Activated CD8-positive, alpha-beta T cell treated with anti-CD3 and anti-CD28 coated beads, Interleukin-2, amount 10 ng/mL, durations not matched to agents 7 days and 5 days (primary cell): ENCODE results near the gene OSBPL1A. TPM values are rescaled to one million over a fixed set of nuclear protein-coding genes. Genes with fewer than 3 reads are reported as not detected.
"Not testable (repeated sequence)": the region's sequence is repeated elsewhere in the genome, so short reads cannot be mapped to it uniquely, and the experiment has no call there.

Experiments used
- ATAC-seq: fragments of 150-1000 bp; cut with Tn5 transposase; one replicate; pipeline ENCODE4 v1.10.0; 2021; ENCODE audit warnings: moderate library complexity
- CTCF ChIA-PET: fragments of 350-600 bp; sonication (Branson Sonifier 250); formaldehyde crosslinking; loops from one replicate; lab custom pipeline; 2021; ENCODE audit warnings: antibody characterized with exemption; lab: Charles Lee
- POLR2A ChIA-PET: fragments of 350-600 bp; sonication (Branson Sonifier 250); formaldehyde crosslinking; loops from one replicate; lab custom pipeline; 2021; ENCODE audit warnings: antibody characterized with exemption; lab: Charles Lee
- DNase-seq: peaks from one replicate; pipeline ENCODE4 v3.0.0-alpha.2; 2020
- H3K27ac Mint-ChIP-seq: one replicate; pipeline ENCODE4 v1.8.0; 2021; ENCODE audit warnings: mild to moderate bottlenecking, mixed read lengths
- H3K27me3 Mint-ChIP-seq: one replicate; pipeline ENCODE4 v1.8.0; 2021; ENCODE audit warnings: low read depth, mixed read lengths
- H3K36me3 Mint-ChIP-seq: one replicate; pipeline ENCODE4 v1.8.0; 2021; ENCODE audit warnings: low read depth, mixed read lengths
- H3K4me1 Mint-ChIP-seq: one replicate; pipeline ENCODE4 v1.8.0; 2021; ENCODE audit warnings: low read depth, mixed read lengths
- H3K4me3 Mint-ChIP-seq: one replicate; pipeline ENCODE4 v1.8.0; 2021; ENCODE audit warnings: mild to moderate bottlenecking, mixed read lengths
- H3K9me3 Mint-ChIP-seq: one replicate; pipeline ENCODE4 v1.8.0; 2022; ENCODE audit warnings: mixed read lengths; ENCODE audit not compliant: insufficient read depth
- total RNA-seq, 2 experiments: library from RNA; stranded (reverse); gene quantifications; one replicate each; pipeline ENCODE4 v1.2.3, GENCODE V29; 2021

OSBPL1A gene
- total RNA-seq, 2 experiments from 2014 or later: 0.58 to 0.99 TPM

- H3K9me3 Mint-ChIP-seq: no peaks in the 10 kb centered on the region
- DNase-seq (no peak), ATAC-seq (no peak)
- H3K4me1 Mint-ChIP-seq: peaks cover 12% of the 10 kb centered on the region
- no peak overlapping the region for H3K27ac Mint-ChIP-seq
- H3K4me3 Mint-ChIP-seq: no peak overlapping the region
- H3K36me3 Mint-ChIP-seq: no peaks in the 10 kb centered on the region
- ChIA-PET POLR2A (no interaction called here), CTCF (interaction anchor here (0.8 to 2.3 kb wide), 4 partner anchors 9 to 119 kb away, joined by 4 to 18 read pairs (median 5); no protein-coding TSS in a partner anchor)
- no peaks in the 10 kb centered on the region for H3K27me3 Mint-ChIP-seq
Measured at GRCh38 chr18:24369426-24369825, 28.2 kb downstream of the OSBPL1A start.

DNA sequence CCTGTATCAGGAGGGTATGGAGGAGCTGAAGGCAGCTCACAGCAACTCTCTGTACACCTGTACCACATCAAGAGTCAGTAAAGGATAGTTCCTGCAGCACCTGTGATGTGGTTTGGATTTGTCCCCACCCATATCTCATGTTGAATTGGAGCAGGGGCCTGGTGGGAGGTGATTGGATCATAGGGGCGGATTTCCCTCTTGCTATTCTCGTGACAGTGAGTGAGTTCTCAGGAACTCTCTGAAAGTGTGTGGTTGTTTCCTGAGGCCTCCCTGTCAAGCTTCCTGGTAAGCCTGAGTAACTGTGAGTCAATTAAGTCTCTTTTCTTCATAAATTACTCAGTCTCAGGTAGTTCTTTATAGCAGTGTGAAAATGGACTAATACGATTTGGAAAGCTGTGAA lies 28.9 kb downstream of the OSBPL1A start:
- CTCF ChIA-PET: interaction anchor here (0.6 to 2.3 kb wide), 6 partner anchors 9 to 192 kb away, joined by 3 to 18 read pairs (median 4); no protein-coding TSS in a partner anchor
- Mint-ChIP-seq H3K27ac (no peak overlapping the region), H3K36me3 (no peaks in the 10 kb centered on the region), H3K27me3 (no peaks in the 10 kb centered on the region), H3K4me1 (peaks cover 12% of the 10 kb centered on the region), H3K4me3 (no peak overlapping the region), H3K9me3 (no peaks in the 10 kb centered on the region)
- POLR2A ChIA-PET: no interaction called here
- no peak for ATAC-seq
- no peak for DNase-seq

GRCh38 chr18:24366328-24366727 lies 31.3 kb downstream of the OSBPL1A start:
- H3K36me3 Mint-ChIP-seq: no peaks in the 10 kb centered on the region
- ChIA-PET CTCF (interaction anchor here (10.4 kb wide), 1 partner anchor 121 kb away, joined by 163 read pairs; no protein-coding TSS in a partner anchor), POLR2A (no interaction called here)
- peaks cover 12% of the 10 kb centered on the region for H3K4me1 Mint-ChIP-seq
- no peaks in the 10 kb centered on the region for H3K27me3 Mint-ChIP-seq
- no peak for ATAC-seq
- H3K9me3 Mint-ChIP-seq: no peaks in the 10 kb centered on the region
- H3K27ac Mint-ChIP-seq: no peak overlapping the region
- no peak for DNase-seq
- H3K4me3 Mint-ChIP-seq: no peak overlapping the region

- ATAC-seq (no peak), DNase-seq (no peak)
- Mint-ChIP-seq H3K27me3 (no peaks in the 10 kb centered on the region), H3K9me3 (no peaks in the 10 kb centered on the region), H3K4me1 (peaks cover 9% of the 10 kb centered on the region), H3K4me3 (no peak overlapping the region), H3K27ac (no peak overlapping the region), H3K36me3 (no peaks in the 10 kb centered on the region)
- POLR2A ChIA-PET: no interaction called here
- CTCF ChIA-PET: interaction anchor here (10.4 kb wide), 1 partner anchor 123 kb away, joined by 163 read pairs; no protein-coding TSS in a partner anchor
Measured at GRCh38 chr18:24364177-24364576, 33.4 kb downstream of the OSBPL1A start.

GRCh38 chr18:24362757-24363156 lies 34.9 kb downstream of the OSBPL1A start:
- ChIA-PET CTCF (interaction anchor here (0.6 to 10.4 kb wide), 3 partner anchors 65 to 129 kb away, joined by 3 to 163 read pairs (median 4); no protein-coding TSS in a partner anchor), POLR2A (interaction anchor here (0.6 kb wide), 1 partner anchor 37 kb away, joined by 3 read pairs; no protein-coding TSS in a partner anchor)
- H3K4me3 Mint-ChIP-seq: no peak overlapping the region
- no peaks in the 10 kb centered on the region for H3K27me3 Mint-ChIP-seq
- H3K27ac Mint-ChIP-seq: no peak overlapping the region
- DNase-seq (no peak), ATAC-seq (no peak)
- no peaks in the 10 kb centered on the region for H3K4me1 Mint-ChIP-seq
- no peaks in the 10 kb centered on the region for H3K9me3 Mint-ChIP-seq
- H3K36me3 Mint-ChIP-seq: no peaks in the 10 kb centered on the region

- H3K4me1 Mint-ChIP-seq, H3K27me3 Mint-ChIP-seq, H3K9me3 Mint-ChIP-seq, H3K36me3 Mint-ChIP-seq, H3K27ac Mint-ChIP-seq, ATAC-seq, POLR2A ChIA-PET, H3K4me3 Mint-ChIP-seq: not testable (repeated sequence)
- CTCF ChIA-PET: interaction anchor here (0.6 to 10.4 kb wide), 26 partner anchors 9 to 367 kb away, joined by 3 to 163 read pairs (median 4); partner anchors contain the start of gene HRH4
- DNase-seq: peak; percentile 31
Measured at GRCh38 chr18:24359787-24360530, 37.7 kb downstream of the OSBPL1A start.

DNA sequence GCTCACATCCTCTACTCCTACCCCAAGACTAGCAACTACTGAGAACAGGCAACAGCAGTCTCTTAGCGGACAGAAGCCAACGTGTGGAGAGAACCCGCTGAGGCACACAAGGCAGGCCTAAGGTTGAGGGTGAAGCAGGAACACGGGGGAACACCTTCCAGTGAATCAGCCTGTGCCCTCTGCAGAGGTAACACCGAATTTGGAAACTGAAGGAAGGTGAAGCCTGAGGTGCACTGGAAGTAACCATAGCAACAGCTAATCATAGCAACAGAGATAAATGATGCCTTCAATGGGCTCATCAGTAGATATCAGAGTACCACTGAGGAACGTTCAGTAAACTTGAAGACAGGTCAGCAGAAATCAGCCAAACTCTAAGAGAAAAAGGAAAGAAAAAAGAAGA lies 43.3 kb downstream of the OSBPL1A start:
- DNase-seq (no peak), ATAC-seq (no peak)
- POLR2A ChIA-PET: no interaction called here
- H3K9me3 Mint-ChIP-seq: no peaks in the 10 kb centered on the region
- no peaks in the 10 kb centered on the region for H3K27me3 Mint-ChIP-seq
- no peaks in the 10 kb centered on the region for H3K4me1 Mint-ChIP-seq
- H3K4me3 Mint-ChIP-seq: no peak overlapping the region
- CTCF ChIA-PET: interaction anchor here (1.0 kb wide), 1 partner anchor 135 kb away, joined by 4 read pairs; no protein-coding TSS in a partner anchor
- no peak overlapping the region for H3K27ac Mint-ChIP-seq
- H3K36me3 Mint-ChIP-seq: no peaks in the 10 kb centered on the region

- Mint-ChIP-seq H3K9me3 (no peaks in the 10 kb centered on the region), H3K4me1 (no peaks in the 10 kb centered on the region), H3K36me3 (no peaks in the 10 kb centered on the region), H3K27me3 (no peaks in the 10 kb centered on the region), H3K4me3 (no peak overlapping the region), H3K27ac (no peak overlapping the region)
- DNase-seq (no peak), ATAC-seq (no peak)
- ChIA-PET CTCF (no interaction called here), POLR2A (no interaction called here)
Measured at GRCh38 chr18:24346254-24346653, 51.4 kb downstream of the OSBPL1A start.

- Mint-ChIP-seq H3K9me3 (no peaks in the 10 kb centered on the region), H3K27me3 (no peaks in the 10 kb centered on the region), H3K36me3 (no peaks in the 10 kb centered on the region), H3K4me1 (no peaks in the 10 kb centered on the region), H3K4me3 (no peak overlapping the region), H3K27ac (no peak overlapping the region)
- ATAC-seq (no peak), DNase-seq (no peak)
- CTCF ChIA-PET: no interaction called here
- POLR2A ChIA-PET: no interaction called here
Measured at GRCh38 chr18:24344509-24344908, 53.1 kb downstream of the OSBPL1A start.

DNA sequence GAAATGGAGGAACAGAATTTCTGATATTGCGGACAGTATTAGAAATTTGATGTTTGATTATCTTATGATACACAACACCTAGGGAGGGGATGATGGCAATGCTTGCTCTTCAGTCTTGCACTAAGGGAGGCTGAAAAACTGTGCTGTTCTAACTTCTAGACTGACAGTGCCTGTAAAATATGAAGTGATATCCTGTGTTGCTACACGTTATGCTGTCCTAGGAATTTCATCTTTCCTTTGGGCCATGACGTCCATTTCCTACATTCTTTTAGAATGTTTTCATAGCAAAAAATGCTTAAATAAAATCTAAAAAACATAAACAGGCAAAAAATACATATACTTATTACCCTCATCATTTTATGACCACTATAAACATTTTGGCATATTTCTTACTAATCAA lies 55.3 kb downstream of the OSBPL1A start:
- Mint-ChIP-seq H3K4me1 (no peaks in the 10 kb centered on the region), H3K27ac (no peak overlapping the region), H3K9me3 (no peaks in the 10 kb centered on the region), H3K4me3 (no peak overlapping the region), H3K36me3 (no peaks in the 10 kb centered on the region), H3K27me3 (no peaks in the 10 kb centered on the region)
- ChIA-PET POLR2A (no interaction called here), CTCF (no interaction called here)
- DNase-seq (no peak), ATAC-seq (no peak)

GRCh38 chr18:24341361-24341760 lies 56.3 kb downstream of the OSBPL1A start:
- DNase-seq (no peak), ATAC-seq (no peak)
- no peaks in the 10 kb centered on the region for H3K4me1 Mint-ChIP-seq
- CTCF ChIA-PET: no interaction called here
- no peaks in the 10 kb centered on the region for H3K36me3 Mint-ChIP-seq
- H3K27me3 Mint-ChIP-seq: no peaks in the 10 kb centered on the region
- H3K4me3 Mint-ChIP-seq: no peak overlapping the region
- POLR2A ChIA-PET: no interaction called here
- no peaks in the 10 kb centered on the region for H3K9me3 Mint-ChIP-seq
- no peak overlapping the region for H3K27ac Mint-ChIP-seq

- Mint-ChIP-seq H3K27ac (no peak overlapping the region), H3K36me3 (no peaks in the 10 kb centered on the region), H3K4me1 (no peaks in the 10 kb centered on the region), H3K27me3 (no peaks in the 10 kb centered on the region), H3K9me3 (no peaks in the 10 kb centered on the region), H3K4me3 (no peak overlapping the region)
- ATAC-seq (no peak), DNase-seq (no peak)
- ChIA-PET CTCF (no interaction called here), POLR2A (no interaction called here)
Measured at GRCh38 chr18:24333084-24333483, 64.5 kb downstream of the OSBPL1A start.
